Endodermal cell (in vitro differentiated cells): ENCODE results near the gene KCNIP4. TPM values are rescaled to one million over a fixed set of nuclear protein-coding genes. Genes with fewer than 3 reads are reported as not detected.

Experiments used
- DNase-seq: peaks from one replicate; pipeline ENCODE4 v3.0.0-alpha.2; 2017
- H3K27ac ChIP-seq: 2 replicates; pipeline ENCODE4 v1.5.1; 2013; ENCODE audit warnings: mild to moderate bottlenecking, low read depth, low read length, moderate library complexity
- H3K27me3 ChIP-seq: 2 replicates; pipeline ENCODE4 v1.6.1; 2013; ENCODE audit warnings: mild to moderate bottlenecking, low read length, moderate library complexity; ENCODE audit not compliant: insufficient read depth, control insufficient read depth, poor library complexity, severe bottlenecking
- H3K36me3 ChIP-seq: 2 replicates; pipeline ENCODE4 v1.7.0; 2013; ENCODE audit warnings: mild to moderate bottlenecking, low read length, moderate library complexity; ENCODE audit not compliant: control insufficient read depth, insufficient read depth
- H3K4me1 ChIP-seq: one replicate; pipeline ENCODE4 v1.7.0; 2013; ENCODE audit warnings: low read length; ENCODE audit not compliant: control insufficient read depth, insufficient read depth
- H3K4me3 ChIP-seq: 2 replicates; pipeline ENCODE4 v1.5.1; 2013; ENCODE audit warnings: mild to moderate bottlenecking, low read length, moderate library complexity
- H3K9ac ChIP-seq: 2 replicates; pipeline ENCODE4 v1.6.1; 2013; ENCODE audit warnings: mild to moderate bottlenecking, low read length, moderate library complexity; ENCODE audit not compliant: poor library complexity, severe bottlenecking; ENCODE audit errors: extremely low read depth
- H3K9me3 ChIP-seq: 2 replicates; pipeline ENCODE4 v1.6.1; 2013; ENCODE audit warnings: mild to moderate bottlenecking, low read length, moderate library complexity; ENCODE audit not compliant: control insufficient read depth
- H3K27ac Mint-ChIP-seq: 2 replicates; pipeline ENCODE4 v1.8.0; 2020; ENCODE audit warnings: mixed read lengths
- H3K27me3 Mint-ChIP-seq: 2 replicates; pipeline ENCODE4 v1.8.0; 2021; ENCODE audit warnings: mild to moderate bottlenecking, mixed read lengths; ENCODE audit not compliant: insufficient read depth
- H3K36me3 Mint-ChIP-seq: 2 replicates; pipeline ENCODE4 v1.8.0; 2020; ENCODE audit warnings: low read depth, mixed read lengths
- H3K4me1 Mint-ChIP-seq: 2 replicates; pipeline ENCODE4 v1.8.0; 2020; ENCODE audit warnings: mixed read lengths
- H3K4me3 Mint-ChIP-seq: 2 replicates; pipeline ENCODE4 v1.8.0; 2020; ENCODE audit warnings: mild to moderate bottlenecking, moderate library complexity, mixed read lengths
- H3K9me3 Mint-ChIP-seq: 2 replicates; pipeline ENCODE4 v1.8.0; 2020; ENCODE audit warnings: mild to moderate bottlenecking, mixed read lengths
- WGBS, 2 experiments: methylation state at CpG; one replicate each; pipeline versions ENCODE4 v1.1.5 to v1.1.7; 2013; ENCODE audit warnings: missing lambda C conversion rate in 2 of 2, mixed read lengths in 1 of 2; ENCODE audit not compliant: insufficient coverage in 1 of 2, insufficient read length in 1 of 2; 5-methylcytosine and 5-hydroxymethylcytosine counted together
- total RNA-seq, 2 donors: library from RNA; stranded (reverse); fragmentation: NEBNext Ultra II Directional in 1 of 2; extraction: Animal tissue kit (Norgen Biotek cat#: 25700) in 1 of 2; gene quantifications; 2 replicates in 1 of 2; 3 replicates in 1 of 2; pipeline ENCODE4 v1.2.1, GENCODE V29; 2021
- TF ChIP-seq, protein P1 (sequence below): fragments of 200-600 bp; sonication (generic); conservative IDR thresholded peaks from 2 replicates; pipeline ENCODE4 v1.5.0; 2021; ENCODE audit warnings: antibody characterized with exemption, mild to moderate bottlenecking

KCNIP4 gene
- total RNA-seq, 2 donors from 2014 or later: not detected

DNA sequence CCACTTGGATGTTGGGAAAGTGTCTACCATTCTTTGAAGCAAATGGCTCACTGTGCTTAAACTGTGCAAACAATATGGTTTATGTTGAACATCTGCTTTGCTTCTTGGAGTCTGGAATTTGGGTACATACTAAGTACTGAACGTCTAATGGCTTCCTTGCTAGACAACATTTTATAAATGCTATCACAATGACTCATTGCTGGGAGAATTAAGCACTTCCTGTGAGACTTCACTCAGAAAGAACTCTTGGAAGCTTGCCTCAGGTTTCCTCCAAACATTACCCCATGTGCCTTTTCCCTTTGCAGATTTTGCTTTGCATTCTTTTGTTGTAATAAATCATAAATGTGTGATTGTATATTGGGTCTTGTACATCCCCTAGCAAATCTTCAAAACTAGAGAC lies 1108.6 kb downstream of the KCNIP4 start:
- Mint-ChIP-seq H3K36me3 (no peaks in the 10 kb centered on the region), H3K4me3 (no peak overlapping the region)
- TF ChIP-seq, protein P1, sequence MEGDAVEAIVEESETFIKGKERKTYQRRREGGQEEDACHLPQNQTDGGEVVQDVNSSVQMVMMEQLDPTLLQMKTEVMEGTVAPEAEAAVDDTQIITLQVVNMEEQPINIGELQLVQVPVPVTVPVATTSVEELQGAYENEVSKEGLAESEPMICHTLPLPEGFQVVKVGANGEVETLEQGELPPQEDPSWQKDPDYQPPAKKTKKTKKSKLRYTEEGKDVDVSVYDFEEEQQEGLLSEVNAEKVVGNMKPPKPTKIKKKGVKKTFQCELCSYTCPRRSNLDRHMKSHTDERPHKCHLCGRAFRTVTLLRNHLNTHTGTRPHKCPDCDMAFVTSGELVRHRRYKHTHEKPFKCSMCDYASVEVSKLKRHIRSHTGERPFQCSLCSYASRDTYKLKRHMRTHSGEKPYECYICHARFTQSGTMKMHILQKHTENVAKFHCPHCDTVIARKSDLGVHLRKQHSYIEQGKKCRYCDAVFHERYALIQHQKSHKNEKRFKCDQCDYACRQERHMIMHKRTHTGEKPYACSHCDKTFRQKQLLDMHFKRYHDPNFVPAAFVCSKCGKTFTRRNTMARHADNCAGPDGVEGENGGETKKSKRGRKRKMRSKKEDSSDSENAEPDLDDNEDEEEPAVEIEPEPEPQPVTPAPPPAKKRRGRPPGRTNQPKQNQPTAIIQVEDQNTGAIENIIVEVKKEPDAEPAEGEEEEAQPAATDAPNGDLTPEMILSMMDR: no peak

DNA sequence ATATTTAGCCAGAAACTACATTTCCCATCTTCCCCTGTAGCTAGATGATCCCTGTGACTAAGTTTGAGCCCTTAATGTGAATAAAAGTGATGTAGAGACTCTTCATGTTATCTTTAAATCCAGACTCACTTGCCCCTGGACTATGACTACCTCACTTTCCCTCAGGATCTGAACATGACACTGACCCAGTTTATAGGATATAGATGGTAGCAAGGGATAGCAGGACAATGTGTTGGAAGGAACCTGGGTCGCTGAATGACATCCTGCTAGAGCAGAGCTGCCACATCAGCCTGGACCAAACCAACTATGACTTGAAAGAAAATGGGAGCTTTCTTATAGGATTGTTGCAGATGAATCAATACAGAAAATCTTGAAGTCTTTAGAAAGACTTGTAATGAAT lies 1110.1 kb downstream of the KCNIP4 start:
- H3K27ac ChIP-seq: no peak overlapping the region
- H3K4me3 ChIP-seq: no peak overlapping the region
- H3K27me3 ChIP-seq: no peaks in the 10 kb centered on the region
- Mint-ChIP-seq H3K9me3 (no peaks in the 10 kb centered on the region), H3K4me1 (no peaks in the 10 kb centered on the region), H3K4me3 (no peak overlapping the region), H3K36me3 (no peaks in the 10 kb centered on the region), H3K27me3 (no peaks in the 10 kb centered on the region), H3K27ac (no peak overlapping the region)
- H3K36me3 ChIP-seq: no peaks in the 10 kb centered on the region
- no peaks in the 10 kb centered on the region for H3K4me1 ChIP-seq
- whole genome bisulfite sequencing, 2 experiments: 97 to 100% methylated on average over 1 of the region's 1 CpG
- no peak overlapping the region for H3K9ac ChIP-seq
- DNase-seq: no peak
- H3K9me3 ChIP-seq: peaks cover 22% of the 10 kb centered on the region
- TF ChIP-seq, protein P1: no peak

More for the DNA sequence above, 1108.6 kb downstream of the KCNIP4 start:
- H3K27ac Mint-ChIP-seq: no peak overlapping the region
- Histone ChIP-seq H3K4me1 (no peaks in the 10 kb centered on the region), H3K36me3 (no peaks in the 10 kb centered on the region), H3K9ac (no peak overlapping the region), H3K27ac (no peak overlapping the region), H3K9me3 (peaks cover 7% of the 10 kb centered on the region), H3K27me3 (no peaks in the 10 kb centered on the region), H3K4me3 (no peak overlapping the region)
- H3K27me3 Mint-ChIP-seq: no peaks in the 10 kb centered on the region
- no peaks in the 10 kb centered on the region for H3K9me3 Mint-ChIP-seq
- no peaks in the 10 kb centered on the region for H3K4me1 Mint-ChIP-seq
- 50 to 63% methylated on average over 1 of the region's 1 CpG for WGBS, 2 experiments
- no peak for DNase-seq

DNA sequence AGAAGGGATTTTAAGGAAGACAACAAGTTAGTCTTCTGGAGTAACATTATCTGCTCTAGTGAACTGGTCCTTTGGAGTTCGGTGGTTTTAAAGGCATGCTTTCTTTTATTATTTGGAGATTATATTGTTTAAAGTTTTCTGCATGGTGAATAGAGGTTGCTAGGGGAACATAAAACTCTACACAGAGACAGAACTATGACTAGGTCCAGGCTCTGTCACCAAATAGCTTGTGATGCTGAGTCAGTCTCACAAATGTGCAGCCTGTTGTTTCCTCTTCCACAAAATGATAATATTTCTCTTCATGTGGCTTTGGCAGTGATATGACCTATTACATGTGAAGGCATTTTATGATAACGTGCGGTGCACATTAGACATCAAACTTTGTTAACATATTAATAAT lies 1115.7 kb downstream of the KCNIP4 start:
- Histone ChIP-seq H3K4me3 (no peak overlapping the region), H3K36me3 (no peaks in the 10 kb centered on the region), H3K27me3 (no peaks in the 10 kb centered on the region), H3K4me1 (no peaks in the 10 kb centered on the region), H3K9me3 (peaks cover 22% of the 10 kb centered on the region), H3K9ac (no peak overlapping the region), H3K27ac (no peak overlapping the region)
- no peak for DNase-seq
- TF ChIP-seq, protein P1: no peak
- Mint-ChIP-seq H3K36me3 (no peaks in the 10 kb centered on the region), H3K9me3 (no peaks in the 10 kb centered on the region), H3K27me3 (no peaks in the 10 kb centered on the region), H3K4me3 (no peak overlapping the region), H3K27ac (no peak overlapping the region), H3K4me1 (peaks cover 3% of the 10 kb centered on the region)
- 94% methylated on average over 1 of the region's 3 CpGs; no CpG with 5 or more reads in 1 of the 2 experiments for WGBS, 2 experiments
